Prostate gland (tissue), 2 donors: Measurements from ENCODE around the gene SLC25A11. TPM values are rescaled to one million over a fixed set of nuclear protein-coding genes. Genes with fewer than 3 reads are reported as not detected.

Source experiments
- DNase-seq: peaks from one replicate; pipeline ENCODE4 v3.0.0-alpha.2; 2019; ENCODE audit warnings: low spot score
- H3K27ac ChIP-seq, 2 donors: fragments of 200-600 bp; sonication (generic); 2 replicates each; pipeline ENCODE4 v1.5.1; 2017 to 2019
- H3K27me3 ChIP-seq: fragments of 200-600 bp; sonication (generic); replicated peaks from 2 replicates; pipeline ENCODE4 v1.5.1; 2019; ENCODE audit not compliant: insufficient read depth
- H3K36me3 ChIP-seq, 2 donors: fragments of 200-600 bp; sonication (generic); 1 replicate in 1 of 2; 2 replicates in 1 of 2; pipeline versions ENCODE4 v1.5.1 to v1.8.1; 2017 to 2019
- H3K4me1 ChIP-seq: fragments of 200-600 bp; sonication (generic); replicated peaks from 2 replicates; pipeline ENCODE4 v1.5.1; 2019
- H3K4me3 ChIP-seq, 2 donors: fragments of 200-600 bp; sonication (generic); 2 replicates each; pipeline ENCODE4 v1.5.1; 2017 to 2019
- H3K9me3 ChIP-seq: fragments of 200-600 bp; sonication (generic); 2 replicates; pipeline ENCODE4 v1.5.1; 2017
- CTCF ChIP-seq, 4 experiments: fragments of 200-600 bp in 2 of 4; fragments of 450-650 bp in 2 of 4; sonication (generic) in 2 of 4; IDR thresholded peaks; 1 replicate in 3 of 4; 2 replicates in 1 of 4; pipeline ENCODE4 v1.5.1; 2016 to 2019; ENCODE audit warnings: antibody characterized with exemption in 4 of 4, mild to moderate bottlenecking in 2 of 4, moderate library complexity in 2 of 4
- POLR2A ChIP-seq: fragments of 450-650 bp; IDR thresholded peaks from one replicate; pipeline ENCODE4 v1.6.1; 2016; ENCODE audit warnings: antibody characterized with exemption, mild to moderate bottlenecking
- POLR2AphosphoS5 ChIP-seq: sonication (generic); formaldehyde crosslinking; IDR thresholded peaks from one replicate; pipeline ENCODE4 v1.6.1; 2017; ENCODE audit warnings: antibody characterized with exemption
- WGBS: methylation state at CpG from one replicate; pipeline ENCODE4 v1.1.5; 2018; 5-methylcytosine and 5-hydroxymethylcytosine counted together
- intact Hi-C: fragments of 100-400 bp; cut with DNase I; formaldehyde crosslinking; loops from one replicate; pipeline ENCODE4 v1.14.2; 2022
- total RNA-seq, 2 donors: library from RNA; depleted of rRNA; stranded (reverse); fragments of >200 nt; gene quantifications; one replicate each; pipeline ENCODE4 v1.1.0, GENCODE V29; 2016

SLC25A11 gene
- total RNA-seq, 2 donors from 2014 or later, result 40.5 to 68.0 TPM

- H3K27ac ChIP-seq, result no peak overlapping the region
- TF ChIP-seq POLR2A (no peak), CTCF (IDR thresholded peaks at IDR 0.05) (no peak), POLR2AphosphoS5 (no peak)
- DNase-seq, result no peak
These were observed 38.7 kb downstream of the SLC25A11 start for GRCh38 chr17:4901108-4901647.

GRCh38 chr17:4900231-4901107 lies 39.4 kb downstream of the SLC25A11 start:
- no peaks in the 10 kb centered on the region for H3K9me3 ChIP-seq
- H3K4me3 ChIP-seq, result peak overlapping the region; percentile 42 to 45
- 61% methylated on average over 59 of the region's 65 CpGs for WGBS
- peaks cover 0 to 3% of the 10 kb centered on the region in 2 donors for H3K36me3 ChIP-seq
- no peak for DNase-seq
- H3K27ac ChIP-seq, result no peak overlapping the region
- H3K4me1 ChIP-seq, result peaks cover 3% of the 10 kb centered on the region
- intact Hi-C loops, result no loop called here
- no peaks in the 10 kb centered on the region for H3K27me3 ChIP-seq
- TF ChIP-seq CTCF (IDR thresholded peaks at IDR 0.05), result no peak
- TF ChIP-seq POLR2AphosphoS5, result no peak
- no peak for TF ChIP-seq POLR2A

More at GRCh38 chr17:4901108-4901647, 38.7 kb downstream of the SLC25A11 start:
- intact Hi-C loops, result no loop called here
- H3K27me3 ChIP-seq, result no peaks in the 10 kb centered on the region
- no peak overlapping the region for H3K4me3 ChIP-seq
- H3K9me3 ChIP-seq, result no peaks in the 10 kb centered on the region
- H3K4me1 ChIP-seq, result peaks cover 3% of the 10 kb centered on the region
- no peaks in the 10 kb centered on the region for H3K36me3 ChIP-seq
- WGBS, result 81% methylated on average over 37 of the region's 37 CpGs

GRCh38 chr17:4899341-4900230 lies 40.3 kb downstream of the SLC25A11 start, which contains the start of gene C17orf107:
C17orf107 (plus strand) TSS chr17:4899536; CDS start chr17:4899763, 227 bp downstream.
- intact Hi-C loops, result no loop called here
- Histone ChIP-seq H3K9me3 (no peaks in the 10 kb centered on the region), H3K36me3 (peaks cover 0 to 9% of the 10 kb centered on the region in 2 donors), H3K4me3 (peak within 1 kb of the TSS; percentile 42 to 45), H3K27me3 (no peaks in the 10 kb centered on the region), H3K27ac (peak within 1 kb of the TSS; percentile 48 to 56), H3K4me1 (peaks cover 3% of the 10 kb centered on the region)
- TF ChIP-seq POLR2AphosphoS5 (peak; percentile 53), CTCF (IDR thresholded peaks at IDR 0.05) (no peak), POLR2A (peak; percentile 55)
- WGBS, result 18% methylated on average over 47 of the region's 60 CpGs
- DNase-seq, result peak; percentile 88

DNA sequence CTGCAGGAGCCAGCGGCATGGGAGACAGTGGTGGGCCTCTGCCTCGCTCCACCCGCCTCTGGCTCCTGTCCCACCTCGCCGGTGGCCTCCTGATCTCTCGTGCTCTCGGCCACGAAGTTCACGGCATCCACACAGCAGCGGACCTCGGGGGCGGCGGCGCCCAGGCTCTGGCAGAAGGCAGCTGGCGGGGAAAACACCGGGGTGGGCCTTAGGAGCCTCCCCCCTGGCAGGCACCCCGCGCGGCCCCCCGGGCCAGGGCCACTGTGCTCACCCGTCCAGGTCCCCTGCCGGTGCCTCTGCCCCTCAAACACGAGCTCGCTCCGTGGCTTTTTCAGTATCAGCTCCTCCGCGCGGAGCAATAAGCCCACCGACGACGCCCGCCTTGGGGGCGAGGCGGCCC lies 40.9 kb downstream of the SLC25A11 start:
- DNase-seq, result no peak
- 16% methylated on average over 24 of the region's 34 CpGs for WGBS
- H3K4me1 ChIP-seq, result peaks cover 3% of the 10 kb centered on the region
- peak overlapping the region; percentile 42 to 45 for H3K4me3 ChIP-seq
- H3K36me3 ChIP-seq, result peaks cover 4 to 9% of the 10 kb centered on the region in 2 donors
- no peaks in the 10 kb centered on the region for H3K9me3 ChIP-seq
- TF ChIP-seq CTCF (IDR thresholded peaks at IDR 0.05) (no peak), POLR2AphosphoS5 (no peak), POLR2A (no peak)
- no peaks in the 10 kb centered on the region for H3K27me3 ChIP-seq
- peak overlapping the region; percentile 48 to 56 for H3K27ac ChIP-seq
- intact Hi-C loops, result no loop called here
